Body of pancreas (tissue), 4 donors: ENCODE results near the gene CFAP53.

Experiments
- POLR2A ChIP-seq, 3 donors: fragments of 450-650 bp; IDR thresholded peaks; one replicate each; pipeline ENCODE4 v1.6.1; 2016; ENCODE audit warnings: antibody characterized with exemption in 3 of 3, mild to moderate bottlenecking in 2 of 3
- TF ChIP-seq, protein P1 (sequence below), 7 experiments: fragments of 450-650 bp in 4 of 7; fragments of 200-600 bp in 3 of 7; sonication (generic) in 3 of 7; IDR thresholded peaks; one replicate each; pipeline ENCODE4 v1.5.1; 2016 to 2019; ENCODE audit warnings: antibody characterized with exemption in 7 of 7

DNA sequence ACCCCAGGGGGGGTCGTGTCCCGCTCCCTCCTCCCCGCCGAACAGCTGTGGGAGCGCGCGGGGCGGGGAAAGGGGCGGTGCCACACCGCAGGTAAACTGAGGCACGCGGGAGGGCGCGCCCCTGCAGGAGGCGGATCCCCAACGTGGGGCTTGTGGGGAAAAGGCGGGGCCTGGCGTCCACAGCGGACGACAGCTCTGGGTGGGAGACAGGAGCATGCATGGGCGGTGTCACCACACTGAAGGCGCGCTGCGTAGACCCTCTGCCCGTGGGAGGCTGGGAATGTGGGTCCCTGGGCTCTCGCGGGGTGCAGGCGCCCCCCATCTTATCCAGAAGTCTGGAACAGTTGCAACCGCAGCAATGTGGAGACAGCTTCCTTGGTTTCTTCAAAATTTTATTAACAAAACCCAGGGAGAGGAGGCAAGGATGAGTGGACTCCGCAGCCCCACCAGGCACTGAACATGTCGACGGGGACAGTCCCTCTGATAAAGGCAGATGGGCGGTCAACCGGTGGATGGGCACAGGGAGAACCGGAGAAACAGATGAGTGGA, 15.8 kb upstream of the CFAP53 start:
- no peak for TF ChIP-seq POLR2A (IDR thresholded peaks at IDR 0.05)
- TF ChIP-seq, protein P1, sequence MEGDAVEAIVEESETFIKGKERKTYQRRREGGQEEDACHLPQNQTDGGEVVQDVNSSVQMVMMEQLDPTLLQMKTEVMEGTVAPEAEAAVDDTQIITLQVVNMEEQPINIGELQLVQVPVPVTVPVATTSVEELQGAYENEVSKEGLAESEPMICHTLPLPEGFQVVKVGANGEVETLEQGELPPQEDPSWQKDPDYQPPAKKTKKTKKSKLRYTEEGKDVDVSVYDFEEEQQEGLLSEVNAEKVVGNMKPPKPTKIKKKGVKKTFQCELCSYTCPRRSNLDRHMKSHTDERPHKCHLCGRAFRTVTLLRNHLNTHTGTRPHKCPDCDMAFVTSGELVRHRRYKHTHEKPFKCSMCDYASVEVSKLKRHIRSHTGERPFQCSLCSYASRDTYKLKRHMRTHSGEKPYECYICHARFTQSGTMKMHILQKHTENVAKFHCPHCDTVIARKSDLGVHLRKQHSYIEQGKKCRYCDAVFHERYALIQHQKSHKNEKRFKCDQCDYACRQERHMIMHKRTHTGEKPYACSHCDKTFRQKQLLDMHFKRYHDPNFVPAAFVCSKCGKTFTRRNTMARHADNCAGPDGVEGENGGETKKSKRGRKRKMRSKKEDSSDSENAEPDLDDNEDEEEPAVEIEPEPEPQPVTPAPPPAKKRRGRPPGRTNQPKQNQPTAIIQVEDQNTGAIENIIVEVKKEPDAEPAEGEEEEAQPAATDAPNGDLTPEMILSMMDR (IDR thresholded peaks at IDR 0.05), result no peak
